HEK293T (cell line): Measurements from ENCODE around the gene PLXNA2.

Source experiments
- ARNT ChIP-seq: fragments of 450-650 bp; IDR thresholded peaks from 2 replicates; pipeline ENCODE4 v1.6.1; 2017; ENCODE audit warnings: mild to moderate bottlenecking
- BHLHE40 ChIP-seq: fragments of 450-650 bp; IDR thresholded peaks from 2 replicates; pipeline ENCODE4 v1.6.1; 2016; ENCODE audit warnings: mild to moderate bottlenecking, moderate library complexity, borderline replicate concordance
- CTBP1 ChIP-seq: fragments of 450-650 bp; IDR thresholded peaks from 2 replicates; pipeline ENCODE4 v1.6.1; 2016; ENCODE audit warnings: borderline replicate concordance
- FOXK2 ChIP-seq: fragments of 450-650 bp; IDR thresholded peaks from 2 replicates; pipeline ENCODE4 v1.6.1; 2016; ENCODE audit warnings: mild to moderate bottlenecking
- FOXM1 ChIP-seq: fragments of 450-650 bp; IDR thresholded peaks from 2 replicates; pipeline ENCODE4 v1.6.1; 2017; ENCODE audit warnings: mild to moderate bottlenecking, borderline replicate concordance
- L3MBTL2 ChIP-seq: fragments of 450-650 bp; conservative IDR thresholded peaks from 2 replicates; pipeline ENCODE4 v1.6.1; 2016; ENCODE audit warnings: mild to moderate bottlenecking
- SP1 ChIP-seq: fragments of 450-650 bp; IDR thresholded peaks from 2 replicates; pipeline ENCODE4 v1.6.1; 2017
- TARDBP ChIP-seq: fragments of 450-650 bp; IDR thresholded peaks from 2 replicates; pipeline ENCODE4 v1.6.1; 2016
- ZNF384 ChIP-seq: fragments of 450-650 bp; IDR thresholded peaks from 2 replicates; pipeline ENCODE4 v1.6.1; 2016
- TF ChIP-seq, protein P1 (sequence below): fragments of 450-650 bp; IDR thresholded peaks from 2 replicates; pipeline ENCODE4 v1.6.1; 2016

- TF ChIP-seq ARNT (no peak), TARDBP (no peak), L3MBTL2 (no peak), BHLHE40 (no peak), SP1 (no peak), FOXK2 (no peak), FOXM1 (no peak), CTBP1 (no peak), ZNF384 (no peak)
- TF ChIP-seq, protein P1, sequence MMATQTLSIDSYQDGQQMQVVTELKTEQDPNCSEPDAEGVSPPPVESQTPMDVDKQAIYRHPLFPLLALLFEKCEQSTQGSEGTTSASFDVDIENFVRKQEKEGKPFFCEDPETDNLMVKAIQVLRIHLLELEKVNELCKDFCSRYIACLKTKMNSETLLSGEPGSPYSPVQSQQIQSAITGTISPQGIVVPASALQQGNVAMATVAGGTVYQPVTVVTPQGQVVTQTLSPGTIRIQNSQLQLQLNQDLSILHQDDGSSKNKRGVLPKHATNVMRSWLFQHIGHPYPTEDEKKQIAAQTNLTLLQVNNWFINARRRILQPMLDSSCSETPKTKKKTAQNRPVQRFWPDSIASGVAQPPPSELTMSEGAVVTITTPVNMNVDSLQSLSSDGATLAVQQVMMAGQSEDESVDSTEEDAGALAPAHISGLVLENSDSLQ: no peak
Observed at GRCh38 chr1:208216806-208217205, 27.4 kb downstream of the PLXNA2 start.
